GM04503 (cell line): Measurements from ENCODE around the gene ITPR3.

ENCODE experiments used
- DNase-seq: peaks from one replicate; pipeline ENCODE4 v3.0.0-alpha.2; 2012; ENCODE audit warnings: low read depth

Gene ITPR3

GRCh38 chr6:33719326-33719987 is 98.3 kb downstream of the ITPR3 start:
- no peak for DNase-seq

GRCh38 chr6:33720998-33721397 is 99.9 kb downstream of the ITPR3 start:
- no peak for DNase-seq

GRCh38 chr6:33721508-33721907 is 100.4 kb downstream of the ITPR3 start:
- no peak for DNase-seq

DNA sequence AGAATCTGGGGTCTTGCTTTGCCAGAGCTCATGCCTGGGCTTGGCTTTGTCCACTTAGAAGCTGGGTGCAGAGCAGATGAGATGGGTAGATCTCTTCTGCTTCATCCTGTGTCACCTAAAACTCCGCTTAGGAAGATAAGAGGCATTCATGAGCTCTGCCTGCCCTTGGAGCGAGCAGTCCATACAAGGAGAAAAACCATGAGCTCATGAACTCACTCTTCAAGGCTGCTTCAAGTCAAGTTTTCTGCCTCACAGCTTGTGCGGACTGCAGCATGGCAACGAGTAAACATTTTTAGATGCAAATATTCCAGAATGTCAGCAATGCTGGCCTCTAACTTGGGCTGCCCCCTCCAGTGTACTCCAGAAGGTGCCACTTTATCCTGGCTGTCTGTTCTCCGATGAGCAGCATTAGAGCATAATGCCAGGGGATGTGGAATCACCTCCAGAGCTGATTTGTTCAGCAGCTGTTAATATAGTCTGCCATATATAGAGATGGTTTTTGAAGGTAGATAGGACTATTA is 101.0 kb downstream of the ITPR3 start:
- DNase-seq = no peak

DNA sequence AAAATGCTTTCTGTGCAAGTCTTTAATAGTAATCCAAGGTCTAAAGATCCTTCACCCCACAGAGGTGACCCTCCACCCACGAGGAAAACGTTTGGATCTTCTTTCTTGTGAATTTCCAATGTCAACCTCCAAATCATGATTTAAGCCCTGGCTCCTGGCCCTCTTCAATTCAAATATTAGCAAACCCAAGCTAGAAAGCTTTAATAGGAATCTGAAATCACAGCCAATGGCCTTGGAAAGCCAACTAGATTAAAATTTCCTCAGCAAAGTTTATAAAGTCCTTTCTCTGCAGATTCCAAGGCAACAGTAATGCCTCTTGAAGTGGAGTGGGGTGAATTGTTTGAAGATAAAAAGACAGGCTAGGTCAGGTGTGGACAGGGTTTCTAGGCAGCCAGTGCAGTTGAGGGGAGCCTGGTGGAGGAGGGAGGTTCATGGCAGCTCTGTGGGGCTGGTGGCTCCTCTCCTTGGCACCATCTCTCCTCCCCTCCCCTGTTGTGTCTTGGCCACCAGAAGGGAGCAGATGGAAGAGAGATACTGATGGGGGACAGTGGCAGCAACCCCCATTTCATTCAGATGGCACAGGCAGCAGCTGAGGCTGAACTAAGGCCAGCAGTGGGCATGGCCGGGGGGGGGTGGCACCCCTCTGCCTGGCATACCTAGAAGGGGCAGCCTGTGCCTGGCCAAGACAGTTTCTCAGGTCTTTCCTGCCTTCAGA is 102.4 kb downstream of the ITPR3 start:
- no peak for DNase-seq

GRCh38 chr6:33724102-33725023 is 103.2 kb downstream of the ITPR3 start:
- no peak for DNase-seq

DNA sequence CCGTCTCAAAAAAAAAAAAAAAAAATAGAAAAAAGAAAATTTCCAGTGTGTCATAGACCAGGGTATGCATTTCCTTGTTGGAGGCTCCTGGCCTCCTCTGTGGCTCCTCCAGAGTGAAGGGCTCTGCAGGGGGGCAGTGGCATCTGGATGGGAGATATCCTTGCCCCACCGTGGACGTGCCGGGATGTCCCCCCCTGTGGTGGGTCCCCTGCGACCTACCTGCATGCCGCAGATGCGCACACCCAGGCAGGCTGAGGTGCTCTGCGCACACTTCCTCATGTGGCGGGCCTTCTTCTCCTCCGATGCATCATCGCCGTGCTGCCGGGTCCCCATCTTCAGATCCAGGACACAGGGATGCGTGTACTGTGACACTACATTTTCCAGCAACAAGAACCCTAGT is 104.1 kb downstream of the ITPR3 start:
- DNase-seq = no peak

- no peak for DNase-seq
These were observed 105.0 kb downstream of the ITPR3 start for GRCh38 chr6:33725891-33726673.

GRCh38 chr6:33726696-33727095 is 105.6 kb downstream of the ITPR3 start:
- DNase-seq = no peak

DNA sequence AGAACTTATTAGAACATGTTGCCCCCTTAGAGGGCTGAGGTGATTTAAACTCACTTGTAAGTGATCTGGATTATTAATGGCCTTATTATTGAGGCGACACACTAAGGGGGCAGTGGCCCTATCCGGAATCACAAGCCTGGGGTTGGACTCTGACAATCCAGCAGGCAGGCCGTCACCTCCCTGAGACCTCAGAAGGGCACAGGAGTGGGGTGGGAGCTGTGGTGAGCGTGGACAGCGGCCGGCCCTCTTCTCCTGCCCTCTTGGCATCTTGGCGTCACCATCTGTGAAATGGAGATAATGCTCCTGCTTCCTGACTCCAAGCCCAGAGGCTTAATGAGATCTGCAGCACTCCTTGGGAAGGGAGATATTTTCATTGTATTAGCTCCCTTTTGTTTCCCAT is 106.0 kb downstream of the ITPR3 start:
- no peak for DNase-seq

- no peak for DNase-seq
These were observed 106.8 kb downstream of the ITPR3 start for GRCh38 chr6:33727932-33728331.

DNA sequence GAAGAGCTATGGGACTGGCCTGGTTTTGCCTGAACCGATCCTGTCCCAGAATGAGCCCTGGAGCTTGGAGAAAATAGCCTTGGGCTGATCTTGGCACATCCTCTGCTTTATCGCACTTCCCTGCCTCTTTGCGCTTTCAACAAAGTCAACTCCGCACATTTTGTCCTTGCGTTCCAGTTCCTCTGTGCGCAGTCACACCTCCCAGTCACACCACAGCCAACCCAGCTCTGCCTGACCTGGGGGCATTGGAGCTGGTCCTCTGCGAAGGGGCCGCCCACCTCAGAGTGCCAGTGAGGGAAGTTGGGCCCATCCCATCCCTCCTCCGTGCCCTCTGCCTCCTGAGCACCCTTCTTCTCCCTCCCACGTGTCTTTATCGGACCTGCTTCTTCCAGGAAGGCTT is 107.3 kb downstream of the ITPR3 start:
- no peak for DNase-seq

- DNase-seq = no peak
These were observed 107.9 kb downstream of the ITPR3 start for GRCh38 chr6:33729059-33729458.

GRCh38 chr6:33730611-33731010 is 109.5 kb downstream of the ITPR3 start:
- DNase-seq = no peak

GRCh38 chr6:33731035-33731434 is 109.9 kb downstream of the ITPR3 start:
- no peak for DNase-seq

- no peak for DNase-seq
These were observed 110.7 kb downstream of the ITPR3 start for GRCh38 chr6:33731751-33732282.

GRCh38 chr6:33732385-33732784 is 111.3 kb downstream of the ITPR3 start:
- DNase-seq = no peak

DNA sequence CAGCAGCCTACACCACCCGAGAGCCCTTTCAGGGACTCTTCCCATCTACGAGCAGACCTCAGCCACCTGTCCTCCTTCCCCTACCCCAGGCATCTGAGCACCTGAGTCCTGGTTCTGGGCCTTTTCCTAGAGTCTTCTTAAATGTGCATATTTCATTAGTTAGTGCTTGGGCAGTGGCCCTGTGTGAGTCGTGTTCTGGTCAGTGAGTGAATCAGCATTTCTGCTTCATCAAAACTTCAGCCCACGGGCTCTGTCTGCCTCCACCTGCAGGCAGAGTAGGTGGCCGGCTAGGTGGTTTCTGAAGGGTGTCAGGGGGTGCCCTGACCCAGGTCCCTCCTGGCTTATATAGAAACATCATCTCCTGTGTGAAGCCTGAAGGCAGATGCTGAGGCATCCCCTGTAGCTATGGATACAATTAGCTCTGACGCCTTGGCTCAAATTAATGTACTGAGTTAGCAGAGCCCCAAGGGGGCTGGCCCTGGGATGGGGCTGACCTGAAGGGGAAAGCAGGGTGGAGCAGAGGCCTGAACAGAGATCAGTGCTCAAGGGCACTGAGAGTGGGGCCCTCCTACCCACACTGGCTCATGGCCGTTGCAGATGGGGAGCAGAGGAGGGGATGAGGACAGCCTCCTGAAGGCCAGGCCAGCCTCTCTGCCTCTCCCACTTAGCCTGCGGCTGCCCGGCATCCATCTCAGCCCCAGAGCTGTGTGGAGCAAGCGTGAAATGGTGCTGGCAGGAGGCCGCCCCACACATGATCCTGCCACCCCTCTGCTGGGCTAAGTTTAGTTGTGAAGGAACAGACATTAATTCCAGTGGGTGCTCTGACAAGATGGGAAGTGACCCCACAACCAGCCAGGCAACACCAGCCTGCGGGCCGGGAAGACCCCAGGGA is 111.9 kb downstream of the ITPR3 start:
- no peak for DNase-seq

DNA sequence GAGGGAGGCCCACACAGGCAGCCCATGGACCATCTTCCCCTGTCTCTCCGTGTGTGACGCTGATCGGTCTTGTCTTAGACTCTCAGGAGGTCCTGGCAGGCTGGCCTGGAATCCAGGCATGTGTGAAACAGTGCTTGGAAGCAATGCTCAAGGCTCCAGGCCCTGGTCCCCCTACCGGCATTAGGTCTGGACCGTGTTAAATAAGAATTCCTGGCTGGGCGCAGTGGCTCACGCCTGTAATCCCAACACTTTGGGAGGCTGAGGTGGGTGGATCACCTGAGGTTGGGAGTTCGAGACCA is 112.5 kb downstream of the ITPR3 start:
- no peak for DNase-seq

DNA sequence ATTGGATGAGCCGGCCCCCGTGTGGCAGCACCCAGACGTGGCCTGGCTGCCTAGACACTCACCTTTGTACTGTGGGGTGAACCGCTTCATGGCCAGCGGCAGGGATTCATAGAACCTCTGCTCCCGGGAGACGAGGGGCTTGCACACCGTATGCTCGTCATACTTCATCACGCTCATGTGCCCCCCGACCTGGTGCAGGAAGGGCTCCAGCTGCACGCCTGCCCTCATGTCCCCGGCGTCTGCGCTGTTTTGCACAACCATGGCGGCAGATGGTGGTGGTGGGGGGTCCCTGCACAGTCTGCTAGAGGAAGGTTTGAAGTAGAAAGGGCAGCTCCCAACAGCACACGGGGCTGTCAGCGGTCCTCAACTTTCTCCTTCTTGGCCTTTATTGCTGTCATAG is 114.1 kb downstream of the ITPR3 start:
- DNase-seq = no peak
